H1 (cell line): ENCODE results near the gene ZNF771. TPM values are rescaled to one million over a fixed set of nuclear protein-coding genes. Genes with fewer than 3 reads are reported as not detected.

Experiments used
- CTCF ChIA-PET: fragments of 300-600 bp; sonication (Branson Sonifier 250); formaldehyde crosslinking; loops from one replicate; lab custom pipeline; 2021; ENCODE audit not compliant: partially characterized antibody; lab: Charles Lee
- POLR2A ChIA-PET: fragments of 300-600 bp; sonication (Branson Sonifier 250); formaldehyde crosslinking; loops from one replicate; lab custom pipeline; 2021; ENCODE audit warnings: inconsistent platforms; ENCODE audit not compliant: partially characterized antibody; lab: Charles Lee
- DNase-seq, 2 experiments: peaks; one replicate each; pipeline versions ENCODE4 v3.0.0 to v3.0.0-alpha.2; 2010 to 2022; ENCODE audit warnings: low spot score in 2 of 2, low read depth in 1 of 2, mixed read lengths in 1 of 2
- FAIRE-seq: peaks from 2 replicates; lab custom pipeline; 2011; peaks lifted over from hg19 to GRCh38; lab: Jason Lieb, UNC
- H2AFZ ChIP-seq: 2 replicates; pipeline ENCODE4 v1.8.1; 2012; ENCODE audit warnings: low read length, inconsistent platforms
- H2AK5ac ChIP-seq: 2 replicates; pipeline ENCODE4 v1.6.1; 2013; ENCODE audit warnings: low read depth, low read length
- H2BK120ac ChIP-seq: replicated peaks from 2 replicates; pipeline ENCODE3; 2013; ENCODE audit warnings: low read depth, low read length, inconsistent platforms
- H2BK12ac ChIP-seq: 2 replicates; pipeline ENCODE4 v1.6.1; 2013; ENCODE audit warnings: low read depth, low read length
- H2BK15ac ChIP-seq: 2 replicates; pipeline ENCODE4 v1.6.1; 2013; ENCODE audit warnings: low read length
- H2BK20ac ChIP-seq: 2 replicates; pipeline ENCODE4 v1.6.1; 2013; ENCODE audit warnings: low read length
- H2BK5ac ChIP-seq: 2 replicates; pipeline ENCODE4 v1.6.1; 2013; ENCODE audit warnings: low read depth, low read length
- H3K14ac ChIP-seq: 2 replicates; pipeline ENCODE4 v1.6.1; 2013; ENCODE audit warnings: inconsistent platforms; ENCODE audit not compliant: insufficient read length
- H3K18ac ChIP-seq: 2 replicates; pipeline ENCODE4 v1.6.1; 2013; ENCODE audit warnings: low read length; ENCODE audit errors: extremely low read depth
- H3K23ac ChIP-seq: 2 replicates; pipeline ENCODE4 v1.6.1; 2013; ENCODE audit warnings: inconsistent platforms; ENCODE audit not compliant: insufficient read length
- H3K23me2 ChIP-seq: 2 replicates; pipeline ENCODE4 v1.6.1; 2013; ENCODE audit warnings: low read depth, low read length
- H3K27ac ChIP-seq: 2 replicates; pipeline ENCODE4 v1.6.1; 2011; ENCODE audit warnings: low read depth, low read length, inconsistent platforms
- H3K27me3 ChIP-seq, 4 experiments: replicated peaks in 1 of 4; 1 replicate in 1 of 4; 2 replicates in 3 of 4; pipeline versions ENCODE4 v1.6.1 to v1.8.1; 2011 to 2013; ENCODE audit warnings: low read length in 3 of 4, mild to moderate bottlenecking in 3 of 4, inconsistent platforms in 2 of 4, mixed read lengths in 2 of 4, moderate library complexity in 1 of 4; ENCODE audit not compliant: control insufficient read depth in 3 of 4, insufficient read depth in 3 of 4; ENCODE audit errors: extremely low read depth in 1 of 4
- H3K36me3 ChIP-seq, 4 experiments: 2 replicates each; pipeline versions ENCODE4 v1.6.1 to v1.8.1; 2011 to 2013; ENCODE audit warnings: mild to moderate bottlenecking in 4 of 4, low read length in 3 of 4, moderate library complexity in 2 of 4, control low read depth in 1 of 4, inconsistent platforms in 1 of 4; ENCODE audit not compliant: insufficient read depth in 4 of 4, control insufficient read depth in 2 of 4
- H3K4ac ChIP-seq: replicated peaks from 2 replicates; pipeline ENCODE3; 2013; ENCODE audit warnings: low read length, low read depth, mixed read lengths, inconsistent platforms; ENCODE audit not compliant: insufficient read length
- H3K4me1 ChIP-seq, 4 experiments: replicated peaks in 1 of 4; 1 replicate in 1 of 4; 2 replicates in 3 of 4; pipeline versions ENCODE4 v1.6.1 to v1.8.1; 2011 to 2013; ENCODE audit warnings: low read length in 3 of 4, inconsistent platforms in 2 of 4, mixed read lengths in 1 of 4; ENCODE audit not compliant: insufficient read depth in 4 of 4, control insufficient read depth in 3 of 4
- H3K4me2 ChIP-seq, 2 experiments: 2 replicates each; pipeline versions ENCODE4 v1.6.1 to v1.8.1; 2011 to 2013; ENCODE audit warnings: low read depth in 2 of 2, low read length in 2 of 2, control low read depth in 1 of 2, inconsistent platforms in 1 of 2, mild to moderate bottlenecking in 1 of 2; ENCODE audit not compliant: insufficient read depth in 1 of 2
- H3K4me3 ChIP-seq, 4 experiments: fragments of 200-600, 300-600 bp in 1 of 4; sonication (generic), shearing (Covaris generic), sonication (Bioruptor Twin) in 1 of 4; 2 replicates each; pipeline versions ENCODE4 v1.5.1 to v1.8.1; 2011 to 2016; ENCODE audit warnings: low read length in 4 of 4, low read depth in 3 of 4, control low read depth in 2 of 4, inconsistent platforms in 2 of 4, mild to moderate bottlenecking in 2 of 4, mixed read lengths in 1 of 4, moderate library complexity in 1 of 4; ENCODE audit not compliant: insufficient read depth in 2 of 4; ENCODE audit errors: extremely low read depth in 1 of 4
- H3K56ac ChIP-seq: replicated peaks from 2 replicates; pipeline ENCODE3; 2013; ENCODE audit warnings: low read depth, mild to moderate bottlenecking, mixed read lengths, low read length, inconsistent platforms; ENCODE audit not compliant: insufficient read length
- H3K79me1 ChIP-seq: 2 replicates; pipeline ENCODE4 v1.6.1; 2013; ENCODE audit warnings: low read depth, low read length, control low read depth
- H3K79me2 ChIP-seq, 2 experiments: 2 replicates each; pipeline versions ENCODE4 v1.6.1 to v1.8.1; 2012 to 2013; ENCODE audit warnings: low read length in 2 of 2, mild to moderate bottlenecking in 2 of 2, inconsistent platforms in 1 of 2; ENCODE audit not compliant: insufficient read depth in 2 of 2, control insufficient read depth in 1 of 2
- H3K9ac ChIP-seq, 4 experiments: replicated peaks in 1 of 4; 1 replicate in 1 of 4; 2 replicates in 3 of 4; pipeline versions ENCODE4 v1.6.1 to v1.8.1; 2011 to 2013; ENCODE audit warnings: low read depth in 3 of 4, low read length in 3 of 4, control low read depth in 2 of 4, mild to moderate bottlenecking in 2 of 4, moderate library complexity in 2 of 4, inconsistent platforms in 1 of 4; ENCODE audit errors: extremely low read depth in 1 of 4
- H3K9me3 ChIP-seq, 2 experiments: 2 replicates each; pipeline versions ENCODE4 v1.6.1 to v1.8.1; 2012 to 2013; ENCODE audit warnings: mild to moderate bottlenecking in 2 of 2, moderate library complexity in 2 of 2, control low read depth in 1 of 2, inconsistent platforms in 1 of 2, low read depth in 1 of 2, low read length in 1 of 2, mixed read lengths in 1 of 2; ENCODE audit not compliant: insufficient read depth in 2 of 2
- H4K20me1 ChIP-seq, 2 experiments: replicated peaks in 1 of 2; 2 replicates each; pipeline versions ENCODE3 to v1.8.1; 2011 to 2013; ENCODE audit warnings: inconsistent platforms in 2 of 2, low read length in 2 of 2, mild to moderate bottlenecking in 1 of 2; ENCODE audit not compliant: insufficient read depth in 2 of 2, control insufficient read depth in 1 of 2
- H4K5ac ChIP-seq: 2 replicates; pipeline ENCODE4 v1.6.1; 2013; ENCODE audit warnings: low read length, low read depth, mixed read lengths, inconsistent platforms; ENCODE audit not compliant: insufficient read length
- H4K8ac ChIP-seq: 2 replicates; pipeline ENCODE4 v1.8.0; 2013; ENCODE audit warnings: mild to moderate bottlenecking, moderate library complexity, low read length, inconsistent platforms; ENCODE audit not compliant: insufficient read depth; ENCODE audit errors: extremely low read depth
- H4K91ac ChIP-seq: replicated peaks from 2 replicates; pipeline ENCODE3; 2013; ENCODE audit warnings: low read length, mixed read lengths, inconsistent platforms; ENCODE audit not compliant: insufficient read length
- CEBPB ChIP-seq: IDR thresholded peaks from 2 replicates; pipeline ENCODE4 v1.6.1; 2012; ENCODE audit warnings: low read depth, low read length
- CTCF ChIP-seq, 3 experiments: IDR thresholded peaks; 1 replicate in 2 of 3; 2 replicates in 1 of 3; pipeline versions ENCODE4 v1.5.1 to v1.6.1; 2011; ENCODE audit warnings: low read length in 3 of 3, mild to moderate bottlenecking in 3 of 3, inconsistent platforms in 2 of 3, low read depth in 1 of 3, moderate library complexity in 1 of 3; ENCODE audit not compliant: insufficient read depth in 1 of 3; ENCODE audit errors: control extremely low read depth in 1 of 3
- EGR1 ChIP-seq: IDR thresholded peaks from 2 replicates; pipeline ENCODE4 v1.6.1; 2011; ENCODE audit warnings: low read depth, low read length, borderline replicate concordance
- EP300 ChIP-seq, 2 experiments: IDR thresholded peaks; 1 replicate in 1 of 2; 2 replicates in 1 of 2; pipeline ENCODE4 v1.6.1; 2011 to 2012; ENCODE audit warnings: low read depth in 2 of 2, low read length in 2 of 2, mild to moderate bottlenecking in 2 of 2, borderline replicate concordance in 1 of 2, inconsistent platforms in 1 of 2, moderate library complexity in 1 of 2
- POU5F1 ChIP-seq: IDR thresholded peaks from 2 replicates; pipeline ENCODE4 v1.6.1; 2011; ENCODE audit warnings: low read depth, mild to moderate bottlenecking, low read length, moderate library complexity
- RNF2 ChIP-seq: fragments of 200-900, 300-1000 bp; sonication (generic); IDR thresholded peaks from 2 replicates; pipeline ENCODE4 v1.7.1; 2016; ENCODE audit warnings: borderline replicate concordance, low read depth, mild to moderate bottlenecking, antibody characterized with exemption, low read length; ENCODE audit not compliant: poor library complexity, severe bottlenecking; ENCODE audit errors: missing control alignments
- TAF7 ChIP-seq: optimal IDR thresholded peaks from 2 replicates; pipeline ENCODE3; 2011; ENCODE audit warnings: low read depth, mild to moderate bottlenecking, inconsistent platforms, low read length, moderate library complexity, borderline replicate concordance
- TEAD4 ChIP-seq: IDR thresholded peaks from 2 replicates; pipeline ENCODE4 v1.6.1; 2012; ENCODE audit warnings: low read depth, low read length, inconsistent platforms, mixed read lengths
- WGBS, 2 experiments: shearing (Covaris generic) in 1 of 2; methylation state at CpG; one replicate each; pipeline versions ENCODE4 v1.1.6 to v1.1.7; 2013 to 2015; ENCODE audit warnings: low lambda C conversion rate in 2 of 2, mixed read lengths in 2 of 2, inconsistent platforms in 1 of 2, low coverage in 1 of 2, missing lambda C conversion rate in 1 of 2; ENCODE audit not compliant: insufficient replicate concordance in 2 of 2, insufficient coverage in 1 of 2, insufficient read length in 1 of 2; ENCODE audit errors: extremely low coverage in 1 of 2, missing lambda C conversion rate in 1 of 2; 5-methylcytosine and 5-hydroxymethylcytosine counted together
- polyA plus RNA-seq, 7 experiments: library from polyadenylated mRNA; depleted of rRNA in 3 of 7; stranded (reverse) in 5 of 7; unstranded in 2 of 7; fragments of >200 nt in 5 of 7; fragments of 200-250 nt in 2 of 7; gene quantifications; 1 replicate in 5 of 7; 2 replicates in 1 of 7; 4 replicates in 1 of 7; pipeline versions ENCODE4 v1.2.1 to v1.2.3, GENCODE V29; 2011 to 2013; ENCODE audit warnings: missing spikeins in 2 of 7, mixed read lengths in 2 of 7
- total RNA-seq: library from RNA; stranded (reverse); fragmentation: NEBNext Ultra II Directional; extraction: Animal tissue kit (Norgen Biotek cat#: 25700); gene quantifications from 2 replicates; pipeline ENCODE4 v1.2.1, GENCODE V29; 2021

Gene ZNF771
- total and polyA plus RNA-seq, 2 of the 8 experiments (the other 6 are each of a cell fraction or from before 2014, with no cell fraction given) = 10.6 to 15.7 TPM

DNA sequence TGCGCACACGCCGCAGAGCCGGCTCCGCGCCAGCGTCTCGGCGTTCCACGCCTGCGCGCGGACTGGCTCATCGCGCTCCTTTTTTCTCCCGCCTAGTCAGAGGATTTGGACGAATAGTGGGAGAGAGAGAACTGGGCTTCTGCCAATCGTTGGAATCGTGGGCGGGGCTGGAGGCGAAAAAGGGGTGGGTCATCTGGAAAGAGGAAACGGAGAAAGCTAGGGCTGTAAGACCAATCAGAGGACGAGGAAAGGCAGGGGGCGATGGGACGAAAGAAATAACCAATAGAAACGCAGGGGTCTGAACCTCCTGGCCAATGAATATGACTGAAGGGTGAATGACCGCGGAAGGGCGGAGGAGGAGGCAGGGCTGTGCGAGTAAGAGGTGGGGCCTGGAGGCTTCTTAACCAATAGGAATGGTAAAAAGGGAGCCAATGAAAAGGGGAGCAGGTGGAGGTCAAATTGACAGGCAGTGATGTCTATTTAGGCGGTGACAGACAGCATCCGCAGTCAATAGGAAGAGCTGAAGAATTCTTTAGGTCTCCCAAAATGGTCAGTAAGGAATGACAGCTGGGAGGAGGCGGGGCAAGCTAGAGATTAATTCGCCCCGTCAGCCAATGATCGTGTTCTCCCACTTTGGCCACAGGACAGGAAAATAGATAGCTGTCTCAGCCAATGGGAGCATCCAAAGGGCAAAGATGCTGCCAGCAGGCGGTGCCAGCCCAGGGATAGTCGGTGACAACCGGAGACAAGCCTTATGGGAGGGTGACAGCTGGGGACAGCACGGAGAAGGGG, 36.8 kb upstream of the ZNF771 start, which contains the start of gene TBC1D10B:
Gene TBC1D10B (minus strand): TSS at position 39 of the 792 bp plus-strand sequence. CDS start 311 bp downstream, outside the sequence.
- Histone ChIP-seq H3K4me2 (peak within 1 kb of the TSS; percentile 83 to 87), H3K79me1 (peaks cover 8% of the 10 kb centered on the region), H3K27me3 (no peaks in the 10 kb centered on the region), H3K4me1 (peaks cover 0 to 17% (median 11%) of the 10 kb centered on the region in 4 experiments; a peak in 6 of 7 replicates), H2BK20ac (no peak within 1 kb of the TSS), H3K23me2 (peaks cover 10% of the 10 kb centered on the region; the same call in 1 of the 2 replicates), H3K56ac (no peak within 1 kb of the TSS), H2BK12ac (no peak within 1 kb of the TSS), H4K5ac (no peak within 1 kb of the TSS), H3K36me3 (no peaks in the 10 kb centered on the region), H4K8ac (peak within 1 kb of the TSS; percentile 1; the same call in 1 of the 2 replicates), H2AK5ac (no peak within 1 kb of the TSS), H3K18ac (no peak within 1 kb of the TSS; the same call in 1 of the 2 replicates), H3K79me2 (peaks cover 0 to 29% of the 10 kb centered on the region in 2 experiments; a peak in 2 of 4 replicates), H3K27ac (no peak within 1 kb of the TSS), H2BK5ac (no peak within 1 kb of the TSS), H3K14ac (no peak within 1 kb of the TSS), H2AFZ (no peak within 1 kb of the TSS), H4K91ac (no peak within 1 kb of the TSS), H3K4ac (no peak within 1 kb of the TSS), H2BK120ac (no peak within 1 kb of the TSS), H4K20me1 (peaks cover 1 to 16% of the 10 kb centered on the region in 2 experiments), H3K23ac (no peak within 1 kb of the TSS), H3K9ac (no peak within 1 kb of the TSS; a peak in 2 of 7 replicates), H3K4me3 (peak within 1 kb of the TSS; percentile 43 to 81 (median 52)), H3K9me3 (no peaks in the 10 kb centered on the region), H2BK15ac (no peak within 1 kb of the TSS)
- CTCF ChIA-PET = interaction anchor here (0.6 to 2.3 kb wide), 18 partner anchors 9 to 256 kb away, joined by 3 to 12 read pairs (median 4); partner anchors contain the start of genes CD2BP2, DCTPP1, SEPTIN1 and ZNF48
- FAIRE-seq (peak; percentile 99), DNase-seq (peak; percentile 97 to 100)
- POLR2A ChIA-PET = interaction anchor here (0.9 to 6.9 kb wide), 10 partner anchors 12 to 50 kb away, joined by 3 to 79 read pairs (median 4); partner anchors contain the start of genes CD2BP2, SEPTIN1, ZNF48 and ZNF771
- WGBS, 2 experiments = 1% methylated on average over 31 of the region's 40 CpGs; no CpG with 5 or more reads in 1 of the 2 experiments
- TF ChIP-seq EP300 (IDR thresholded peaks at IDR 0.05; ENCODE audit: borderline replicate concordance in 1 of 2, low read depth in 2 of 2, low read length in 2 of 2) (no peak), CEBPB (no peak), RNF2 (no peak), POU5F1 (no peak), EGR1 (no peak), CTCF (IDR thresholded peaks at IDR 0.05; ENCODE audit: control extremely low read depth in 1 of 3, insufficient read depth in 1 of 3, low read depth in 1 of 3, low read length in 3 of 3) (peak in 2 of 3 experiments; percentile 25 to 31; a peak in 2 of 4 replicates), TAF7 (no peak), TEAD4 (no peak)
